ENCODE results near the gene C12orf56.

DNA sequence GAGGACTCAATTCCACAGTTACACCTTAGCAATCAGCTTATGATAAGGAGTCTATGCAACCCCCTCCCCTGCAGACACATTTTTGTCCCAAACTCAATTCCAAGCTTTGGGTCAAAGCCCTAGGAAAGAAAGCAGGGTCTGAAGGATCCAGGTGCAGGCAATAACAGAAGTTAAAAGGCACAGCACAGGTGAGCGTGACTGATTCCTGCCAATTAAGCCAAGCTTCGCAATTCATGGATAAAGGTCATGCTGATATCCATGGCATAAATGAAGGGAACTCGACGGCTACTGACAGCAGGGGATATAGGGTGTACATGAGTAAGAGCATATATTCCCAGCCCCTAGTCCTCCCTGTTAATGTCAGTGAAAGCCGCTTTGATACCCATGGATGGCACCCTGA is 39.3 kb downstream of the C12orf56 start:
- TF ChIP-seq, protein P1, sequence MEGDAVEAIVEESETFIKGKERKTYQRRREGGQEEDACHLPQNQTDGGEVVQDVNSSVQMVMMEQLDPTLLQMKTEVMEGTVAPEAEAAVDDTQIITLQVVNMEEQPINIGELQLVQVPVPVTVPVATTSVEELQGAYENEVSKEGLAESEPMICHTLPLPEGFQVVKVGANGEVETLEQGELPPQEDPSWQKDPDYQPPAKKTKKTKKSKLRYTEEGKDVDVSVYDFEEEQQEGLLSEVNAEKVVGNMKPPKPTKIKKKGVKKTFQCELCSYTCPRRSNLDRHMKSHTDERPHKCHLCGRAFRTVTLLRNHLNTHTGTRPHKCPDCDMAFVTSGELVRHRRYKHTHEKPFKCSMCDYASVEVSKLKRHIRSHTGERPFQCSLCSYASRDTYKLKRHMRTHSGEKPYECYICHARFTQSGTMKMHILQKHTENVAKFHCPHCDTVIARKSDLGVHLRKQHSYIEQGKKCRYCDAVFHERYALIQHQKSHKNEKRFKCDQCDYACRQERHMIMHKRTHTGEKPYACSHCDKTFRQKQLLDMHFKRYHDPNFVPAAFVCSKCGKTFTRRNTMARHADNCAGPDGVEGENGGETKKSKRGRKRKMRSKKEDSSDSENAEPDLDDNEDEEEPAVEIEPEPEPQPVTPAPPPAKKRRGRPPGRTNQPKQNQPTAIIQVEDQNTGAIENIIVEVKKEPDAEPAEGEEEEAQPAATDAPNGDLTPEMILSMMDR (IDR thresholded peaks at IDR 0.05; ENCODE audit: low read depth, low read length, missing input control): no peak
- TF ChIP-seq JUND (IDR thresholded peaks at IDR 0.05) (no peak), YY1 (IDR thresholded peaks at IDR 0.05) (no peak), TAF1 (conservative IDR thresholded peaks at IDR 0.05) (no peak), FOXA1 (IDR thresholded peaks at IDR 0.05) (no peak), RAD21 (IDR thresholded peaks at IDR 0.05) (no peak), GABPA (IDR thresholded peaks at IDR 0.05 in 1 of 2, conservative IDR thresholded peaks at IDR 0.05 in 1 of 2) (no peak), SP1 (IDR thresholded peaks at IDR 0.05) (no peak)
- TF ChIP-seq, protein P2, sequence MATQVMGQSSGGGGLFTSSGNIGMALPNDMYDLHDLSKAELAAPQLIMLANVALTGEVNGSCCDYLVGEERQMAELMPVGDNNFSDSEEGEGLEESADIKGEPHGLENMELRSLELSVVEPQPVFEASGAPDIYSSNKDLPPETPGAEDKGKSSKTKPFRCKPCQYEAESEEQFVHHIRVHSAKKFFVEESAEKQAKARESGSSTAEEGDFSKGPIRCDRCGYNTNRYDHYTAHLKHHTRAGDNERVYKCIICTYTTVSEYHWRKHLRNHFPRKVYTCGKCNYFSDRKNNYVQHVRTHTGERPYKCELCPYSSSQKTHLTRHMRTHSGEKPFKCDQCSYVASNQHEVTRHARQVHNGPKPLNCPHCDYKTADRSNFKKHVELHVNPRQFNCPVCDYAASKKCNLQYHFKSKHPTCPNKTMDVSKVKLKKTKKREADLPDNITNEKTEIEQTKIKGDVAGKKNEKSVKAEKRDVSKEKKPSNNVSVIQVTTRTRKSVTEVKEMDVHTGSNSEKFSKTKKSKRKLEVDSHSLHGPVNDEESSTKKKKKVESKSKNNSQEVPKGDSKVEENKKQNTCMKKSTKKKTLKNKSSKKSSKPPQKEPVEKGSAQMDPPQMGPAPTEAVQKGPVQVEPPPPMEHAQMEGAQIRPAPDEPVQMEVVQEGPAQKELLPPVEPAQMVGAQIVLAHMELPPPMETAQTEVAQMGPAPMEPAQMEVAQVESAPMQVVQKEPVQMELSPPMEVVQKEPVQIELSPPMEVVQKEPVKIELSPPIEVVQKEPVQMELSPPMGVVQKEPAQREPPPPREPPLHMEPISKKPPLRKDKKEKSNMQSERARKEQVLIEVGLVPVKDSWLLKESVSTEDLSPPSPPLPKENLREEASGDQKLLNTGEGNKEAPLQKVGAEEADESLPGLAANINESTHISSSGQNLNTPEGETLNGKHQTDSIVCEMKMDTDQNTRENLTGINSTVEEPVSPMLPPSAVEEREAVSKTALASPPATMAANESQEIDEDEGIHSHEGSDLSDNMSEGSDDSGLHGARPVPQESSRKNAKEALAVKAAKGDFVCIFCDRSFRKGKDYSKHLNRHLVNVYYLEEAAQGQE (IDR thresholded peaks at IDR 0.05): no peak
- TF ChIP-seq, protein P3, sequence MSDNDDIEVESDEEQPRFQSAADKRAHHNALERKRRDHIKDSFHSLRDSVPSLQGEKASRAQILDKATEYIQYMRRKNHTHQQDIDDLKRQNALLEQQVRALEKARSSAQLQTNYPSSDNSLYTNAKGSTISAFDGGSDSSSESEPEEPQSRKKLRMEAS (IDR thresholded peaks at IDR 0.05): no peak
- TF ChIP-seq, protein P4, sequence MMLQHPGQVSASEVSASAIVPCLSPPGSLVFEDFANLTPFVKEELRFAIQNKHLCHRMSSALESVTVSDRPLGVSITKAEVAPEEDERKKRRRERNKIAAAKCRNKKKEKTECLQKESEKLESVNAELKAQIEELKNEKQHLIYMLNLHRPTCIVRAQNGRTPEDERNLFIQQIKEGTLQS (IDR thresholded peaks at IDR 0.05): no peak
- TF ChIP-seq, protein P5, sequence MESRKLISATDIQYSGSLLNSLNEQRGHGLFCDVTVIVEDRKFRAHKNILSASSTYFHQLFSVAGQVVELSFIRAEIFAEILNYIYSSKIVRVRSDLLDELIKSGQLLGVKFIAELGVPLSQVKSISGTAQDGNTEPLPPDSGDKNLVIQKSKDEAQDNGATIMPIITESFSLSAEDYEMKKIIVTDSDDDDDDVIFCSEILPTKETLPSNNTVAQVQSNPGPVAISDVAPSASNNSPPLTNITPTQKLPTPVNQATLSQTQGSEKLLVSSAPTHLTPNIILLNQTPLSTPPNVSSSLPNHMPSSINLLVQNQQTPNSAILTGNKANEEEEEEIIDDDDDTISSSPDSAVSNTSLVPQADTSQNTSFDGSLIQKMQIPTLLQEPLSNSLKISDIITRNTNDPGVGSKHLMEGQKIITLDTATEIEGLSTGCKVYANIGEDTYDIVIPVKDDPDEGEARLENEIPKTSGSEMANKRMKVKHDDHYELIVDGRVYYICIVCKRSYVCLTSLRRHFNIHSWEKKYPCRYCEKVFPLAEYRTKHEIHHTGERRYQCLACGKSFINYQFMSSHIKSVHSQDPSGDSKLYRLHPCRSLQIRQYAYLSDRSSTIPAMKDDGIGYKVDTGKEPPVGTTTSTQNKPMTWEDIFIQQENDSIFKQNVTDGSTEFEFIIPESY (IDR thresholded peaks at IDR 0.05): no peak
